Activated B cell treated with CpG ODN at 0.5 μM for 24 hours (primary cell): ENCODE data around the gene PHAF1. TPM values are rescaled to one million over a fixed set of nuclear protein-coding genes. Genes with fewer than 3 reads are reported as not detected.
A peak's percentile ranks its signal among the peaks of the same experiment; 100 is the strongest.

Experiments
- ATAC-seq: fragments of 200-7000 bp; cut with Tn5 transposase; one replicate; pipeline ENCODE4 v1.10.0; 2021; ENCODE audit warnings: low read depth, mild to moderate bottlenecking, moderate library complexity
- CTCF ChIA-PET: fragments of 350-600 bp; sonication (Branson Sonifier 250); formaldehyde crosslinking; loops from one replicate; lab custom pipeline; 2021; ENCODE audit warnings: antibody characterized with exemption; lab: Charles Lee
- POLR2A ChIA-PET: fragments of 350-600 bp; sonication (Branson Sonifier 250); formaldehyde crosslinking; loops from one replicate; lab custom pipeline; 2021; ENCODE audit warnings: antibody characterized with exemption; lab: Charles Lee
- DNase-seq: peaks from one replicate; pipeline ENCODE4 v3.0.0; 2022
- H3K27ac Mint-ChIP-seq: one replicate; pipeline ENCODE4 v1.8.0; 2020; ENCODE audit warnings: mixed read lengths
- H3K27me3 Mint-ChIP-seq: one replicate; pipeline ENCODE4 v1.8.0; 2021; ENCODE audit warnings: mixed read lengths
- H3K36me3 Mint-ChIP-seq: one replicate; pipeline ENCODE4 v1.8.0; 2021; ENCODE audit warnings: low read depth, mixed read lengths
- H3K4me1 Mint-ChIP-seq: one replicate; pipeline ENCODE4 v1.8.0; 2021; ENCODE audit warnings: mixed read lengths
- H3K4me3 Mint-ChIP-seq: one replicate; pipeline ENCODE4 v1.8.0; 2020; ENCODE audit warnings: mild to moderate bottlenecking, mixed read lengths
- H3K9me3 Mint-ChIP-seq: one replicate; pipeline ENCODE4 v1.8.0; 2020; ENCODE audit warnings: mixed read lengths
- intact Hi-C: fragments of 100-400 bp; cut with micrococcal nuclease; formaldehyde crosslinking; loops from one replicate; pipeline ENCODE4 v1.15.1; 2024
- total RNA-seq: library from RNA; stranded (reverse); gene quantifications from 2 replicates; pipeline ENCODE4 v1.2.3, GENCODE V29; 2022
- TF ChIP-seq, protein P1 (sequence below): fragments of 200-600 bp; IDR thresholded peaks from one replicate; pipeline ENCODE4 v1.8.0; 2022; ENCODE audit warnings: antibody characterized with exemption, mild to moderate bottlenecking

PHAF1 gene
- total RNA-seq, 1 donor from 2014 or later = 16.9 TPM

DNA sequence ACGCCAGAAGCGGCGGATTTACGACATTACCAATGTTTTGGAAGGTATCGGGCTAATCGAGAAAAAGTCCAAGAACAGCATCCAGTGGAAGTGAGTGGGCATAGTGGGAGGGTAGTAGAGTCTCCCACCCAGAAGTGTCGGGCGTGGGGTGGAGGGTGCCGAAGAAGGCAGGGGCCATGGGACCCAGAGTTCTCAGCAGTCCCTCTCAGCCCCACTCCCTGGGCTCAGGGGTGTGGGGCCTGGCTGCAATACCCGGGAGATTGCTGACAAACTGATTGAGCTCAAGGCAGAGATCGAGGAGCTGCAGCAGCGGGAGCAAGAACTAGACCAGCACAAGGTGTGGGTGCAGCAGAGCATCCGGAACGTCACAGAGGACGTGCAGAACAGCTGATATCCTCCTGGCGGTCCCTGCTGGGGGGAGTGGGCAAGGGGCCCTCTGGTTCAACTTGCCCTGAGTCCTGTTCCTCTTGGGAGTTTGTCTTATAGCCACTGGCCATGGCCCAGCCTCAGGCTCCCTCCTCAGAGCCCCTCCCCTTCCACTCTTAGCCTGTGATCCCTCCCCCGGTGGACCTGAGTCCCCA, 83.1 kb downstream of the PHAF1 start:
- CTCF ChIA-PET = interaction anchor here (0.9 kb wide), 1 partner anchor 230 kb away, joined by 3 read pairs; no protein-coding TSS in a partner anchor
- Mint-ChIP-seq H3K4me1 (peaks cover 32% of the 10 kb centered on the region), H3K27me3 (peaks cover 3% of the 10 kb centered on the region), H3K27ac (peak overlapping the region; percentile 56), H3K36me3 (peaks cover 45% of the 10 kb centered on the region), H3K4me3 (peak overlapping the region; percentile 87), H3K9me3 (no peaks in the 10 kb centered on the region)
- DNase-seq (no peak), ATAC-seq (no peak)
- TF ChIP-seq, protein P1, sequence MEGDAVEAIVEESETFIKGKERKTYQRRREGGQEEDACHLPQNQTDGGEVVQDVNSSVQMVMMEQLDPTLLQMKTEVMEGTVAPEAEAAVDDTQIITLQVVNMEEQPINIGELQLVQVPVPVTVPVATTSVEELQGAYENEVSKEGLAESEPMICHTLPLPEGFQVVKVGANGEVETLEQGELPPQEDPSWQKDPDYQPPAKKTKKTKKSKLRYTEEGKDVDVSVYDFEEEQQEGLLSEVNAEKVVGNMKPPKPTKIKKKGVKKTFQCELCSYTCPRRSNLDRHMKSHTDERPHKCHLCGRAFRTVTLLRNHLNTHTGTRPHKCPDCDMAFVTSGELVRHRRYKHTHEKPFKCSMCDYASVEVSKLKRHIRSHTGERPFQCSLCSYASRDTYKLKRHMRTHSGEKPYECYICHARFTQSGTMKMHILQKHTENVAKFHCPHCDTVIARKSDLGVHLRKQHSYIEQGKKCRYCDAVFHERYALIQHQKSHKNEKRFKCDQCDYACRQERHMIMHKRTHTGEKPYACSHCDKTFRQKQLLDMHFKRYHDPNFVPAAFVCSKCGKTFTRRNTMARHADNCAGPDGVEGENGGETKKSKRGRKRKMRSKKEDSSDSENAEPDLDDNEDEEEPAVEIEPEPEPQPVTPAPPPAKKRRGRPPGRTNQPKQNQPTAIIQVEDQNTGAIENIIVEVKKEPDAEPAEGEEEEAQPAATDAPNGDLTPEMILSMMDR = no peak
- intact Hi-C loops = loop anchor here (1.0 to 2.0 kb wide), 4 partner anchors 10 to 52 kb away; partner anchors contain the start of genes FBXL8, MATCAP1 and TRADD
- POLR2A ChIA-PET = interaction anchor here (0.8 to 1.7 kb wide), 5 partner anchors 9 to 86 kb away, joined by 3 to 13 read pairs (median 4); partner anchors contain the start of gene TMEM208

DNA sequence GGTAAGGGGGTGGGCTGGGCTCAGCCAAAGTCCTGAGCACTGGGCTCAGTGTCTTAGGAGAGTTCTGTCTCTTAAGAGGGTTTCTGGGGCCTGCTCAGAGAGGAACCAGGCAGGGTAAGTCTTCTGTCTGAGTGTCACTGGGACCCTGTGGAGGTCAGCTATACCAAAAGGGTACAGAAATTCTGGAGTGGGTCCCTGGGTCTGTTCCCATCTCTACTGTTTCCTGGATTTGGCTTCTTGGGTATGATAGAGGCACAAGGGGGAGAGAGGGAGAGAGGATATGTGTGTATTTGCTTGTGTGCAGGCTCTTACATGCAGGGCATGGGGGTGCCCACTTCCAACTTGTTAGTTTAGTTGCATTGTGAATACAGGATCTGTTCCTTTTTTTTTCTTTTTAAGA, 83.8 kb downstream of the PHAF1 start:
- Mint-ChIP-seq H3K4me3 (peak overlapping the region; percentile 87), H3K27me3 (no peaks in the 10 kb centered on the region), H3K4me1 (peaks cover 34% of the 10 kb centered on the region), H3K9me3 (no peaks in the 10 kb centered on the region), H3K36me3 (peaks cover 52% of the 10 kb centered on the region), H3K27ac (peak overlapping the region; percentile 30)
- ChIA-PET POLR2A (interaction anchor here (1.5 to 1.7 kb wide), 2 partner anchors 33 to 51 kb away, joined by 5 to 13 read pairs; partner anchors contain the start of gene TMEM208), CTCF (no interaction called here)
- TF ChIP-seq, protein P1 = no peak
- ATAC-seq (no peak), DNase-seq (no peak)
- intact Hi-C loops = loop anchor here (2.0 kb wide), 2 partner anchors 35 to 51 kb away; partner anchors contain the start of genes FBXL8 and TRADD

DNA sequence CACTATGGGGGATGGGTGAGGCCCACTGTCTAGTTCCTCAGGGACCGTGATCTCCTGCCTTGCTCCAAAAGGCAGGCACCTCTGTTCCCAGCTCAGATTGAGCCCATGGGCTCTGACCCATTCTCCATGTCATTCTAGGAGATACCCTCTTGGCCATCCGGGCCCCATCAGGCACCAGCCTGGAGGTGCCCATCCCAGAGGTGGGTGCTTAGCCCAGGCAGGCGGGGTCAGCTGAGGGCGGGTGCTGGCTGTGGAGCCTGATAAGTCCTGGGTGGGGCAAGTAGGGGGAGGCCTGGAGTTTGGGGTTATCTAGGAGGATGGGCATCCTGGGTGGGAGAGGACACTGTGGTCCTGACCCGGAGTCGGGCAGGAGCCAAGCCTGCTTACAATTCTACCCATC, 84.5 kb downstream of the PHAF1 start:
- CTCF ChIA-PET = interaction anchor here (0.6 kb wide), 1 partner anchor 51 kb away, joined by 3 read pairs; no protein-coding TSS in a partner anchor
- no peak overlapping the region for H3K27ac Mint-ChIP-seq

DNA sequence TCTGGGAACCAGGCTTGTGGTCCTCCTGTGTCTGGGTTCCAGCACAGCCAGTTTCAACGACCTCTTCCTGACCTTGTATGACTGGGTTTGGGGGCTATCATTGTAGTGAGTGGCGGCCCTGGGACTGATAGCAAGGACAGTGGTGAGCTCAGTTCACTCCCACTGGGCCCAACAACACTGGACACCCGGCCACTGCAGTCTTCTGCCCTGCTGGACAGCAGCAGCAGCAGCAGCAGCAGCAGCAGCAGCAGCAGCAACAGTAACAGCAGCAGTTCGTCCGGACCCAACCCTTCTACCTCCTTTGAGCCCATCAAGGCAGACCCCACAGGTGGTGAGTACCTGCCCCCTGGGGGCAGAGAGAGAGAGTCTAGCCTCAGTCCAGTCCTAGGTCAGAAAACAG, 85.9 kb downstream of the PHAF1 start:
- Mint-ChIP-seq H3K4me3 (no peak overlapping the region), H3K27me3 (no peaks in the 10 kb centered on the region), H3K36me3 (peaks cover 62% of the 10 kb centered on the region), H3K9me3 (no peaks in the 10 kb centered on the region), H3K4me1 (peaks cover 34% of the 10 kb centered on the region), H3K27ac (no peak overlapping the region)
- CTCF ChIA-PET = no interaction called here
- intact Hi-C loops = no loop called here
- POLR2A ChIA-PET = interaction anchor here (0.6 kb wide), 1 partner anchor 129 kb away, joined by 3 read pairs; no protein-coding TSS in a partner anchor
- ATAC-seq = no peak
- no peak for DNase-seq
- TF ChIP-seq, protein P1 = no peak

More for the DNA sequence above, 84.5 kb downstream of the PHAF1 start:
- intact Hi-C loops = no loop called here
- Mint-ChIP-seq H3K4me1 (peaks cover 34% of the 10 kb centered on the region), H3K4me3 (peak overlapping the region; percentile 87), H3K27me3 (no peaks in the 10 kb centered on the region), H3K9me3 (no peaks in the 10 kb centered on the region), H3K36me3 (peaks cover 53% of the 10 kb centered on the region)
- TF ChIP-seq, protein P1 = no peak
- POLR2A ChIA-PET = no interaction called here
- no peak for ATAC-seq
- no peak for DNase-seq

DNA sequence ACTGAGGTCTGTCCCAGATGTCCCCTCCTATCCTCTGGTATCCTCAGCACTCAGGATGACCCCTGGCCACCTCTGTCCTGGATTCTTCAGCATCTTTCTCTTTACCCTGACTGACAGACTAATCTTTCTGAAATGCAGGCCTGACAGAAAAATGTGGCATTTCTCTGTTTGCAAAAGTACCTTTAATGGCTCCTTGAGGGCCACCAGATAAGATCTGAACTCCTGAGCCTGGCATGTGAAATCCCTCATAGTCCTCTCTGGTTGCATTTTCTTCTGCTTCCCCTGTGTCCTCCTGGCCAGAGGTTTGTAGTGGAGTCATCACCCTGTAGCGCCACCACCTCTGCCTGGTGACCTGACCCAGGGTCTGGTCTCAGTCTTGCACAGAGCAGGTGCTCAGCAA, 87.1 kb downstream of the PHAF1 start:
- no peak overlapping the region for H3K4me3 Mint-ChIP-seq
- H3K27me3 Mint-ChIP-seq = no peaks in the 10 kb centered on the region
- peaks cover 71% of the 10 kb centered on the region for H3K36me3 Mint-ChIP-seq
- intact Hi-C loops = no loop called here
- CTCF ChIA-PET = no interaction called here
- POLR2A ChIA-PET = interaction anchor here (0.9 kb wide), 1 partner anchor 30 kb away, joined by 3 read pairs; the partner anchor contains the start of gene TMEM208
- H3K27ac Mint-ChIP-seq = no peak overlapping the region
- ATAC-seq (no peak), DNase-seq (no peak)
- TF ChIP-seq, protein P1 = no peak
- H3K9me3 Mint-ChIP-seq = no peaks in the 10 kb centered on the region
- H3K4me1 Mint-ChIP-seq = peaks cover 27% of the 10 kb centered on the region
